Measurements from ENCODE around the gene NFATC2IP. TPM values are rescaled to one million over a fixed set of nuclear protein-coding genes. Genes with fewer than 3 reads are reported as not detected.
"Not testable (repeated sequence)": the region's sequence is repeated elsewhere in the genome, so short reads cannot be mapped to it uniquely, and the experiment has no call there.

Gene NFATC2IP
- total and polyA plus RNA-seq, 4 donors = 5.8 to 17.6 (median 11.9) TPM

DNA sequence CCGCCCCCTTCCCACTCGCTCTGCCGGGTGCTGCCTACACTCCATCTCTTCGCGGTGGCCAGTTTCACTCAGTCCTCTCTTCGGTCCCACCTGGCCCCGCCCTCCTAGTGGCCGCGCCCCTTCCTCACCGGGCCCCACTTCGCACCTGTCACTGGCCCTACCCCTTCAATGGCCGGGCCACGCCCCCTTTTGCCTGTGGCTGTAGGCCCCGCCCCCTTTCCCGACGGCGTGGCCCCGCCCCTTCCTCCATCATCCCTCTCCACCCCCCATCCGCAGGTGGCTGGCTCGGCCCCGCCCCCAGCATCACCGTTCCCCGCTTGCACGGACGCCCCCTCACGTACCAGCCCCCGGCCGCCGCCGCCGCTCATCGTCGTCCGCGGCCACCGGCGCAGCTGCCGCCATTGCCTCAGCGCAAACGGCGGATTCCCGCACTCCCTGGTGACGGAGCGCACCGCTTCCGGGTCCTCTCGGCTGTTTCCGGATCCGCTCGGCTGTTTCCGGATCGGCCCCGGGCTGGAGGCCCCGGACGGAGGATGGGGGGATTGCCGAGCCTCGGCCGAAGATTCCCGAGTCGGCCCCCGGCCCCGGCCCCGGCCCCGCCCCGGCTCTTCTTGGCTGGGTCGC lies 25.9 kb upstream of the NFATC2IP start, which contains the start of gene RABEP2:
Gene RABEP2, minus strand, starts transcription at position 477 of the 624 bp plus-strand sequence. Its CDS starts 75 bp downstream, at position 402.
- Histone ChIP-seq H3K4me3 (ENCODE audit: low read depth in 1 of 3, low read length in 3 of 3) (peak within 1 kb of the TSS; percentile 81 to 91 (median 83)), H3K27ac (ENCODE audit: low read depth in 1 of 2, low read length in 2 of 2) (peak within 1 kb of the TSS; percentile 92 to 93), H3K27me3 (ENCODE audit: control insufficient read depth in 4 of 4, insufficient read depth in 4 of 4, low read length in 3 of 4) (no peaks in the 10 kb centered on the region), H3K9me3 (ENCODE audit: control insufficient read depth in 4 of 4, low read length in 3 of 4) (no peaks in the 10 kb centered on the region), H3K4me1 (ENCODE audit: control insufficient read depth in 4 of 4, insufficient read depth in 4 of 4, low read length in 3 of 4) (peaks cover 3 to 13% (median 9%) of the 10 kb centered on the region in 4 donors), H3K9ac (ENCODE audit: low read depth in 1 of 2, low read length in 2 of 2) (peak within 1 kb of the TSS; percentile 16 to 82), H3K36me3 (ENCODE audit: control insufficient read depth in 4 of 4, insufficient read depth in 3 of 4, low read depth in 1 of 4, low read length in 3 of 4) (no peaks in the 10 kb centered on the region)
- peak; percentile 48 for TF ChIP-seq SP1 (IDR thresholded peaks at IDR 0.05)
- TF ChIP-seq FOXA2 (IDR thresholded peaks at IDR 0.05) = no peak
- TF ChIP-seq GABPA (IDR thresholded peaks at IDR 0.05 in 1 of 2, conservative IDR thresholded peaks at IDR 0.05 in 1 of 2) = peak; percentile 60 to 88
- peak; percentile 10 for TF ChIP-seq HNF4G (IDR thresholded peaks at IDR 0.05)
- WGBS = under 1% methylated on average over 66 of the region's 66 CpGs
- peak; percentile 95 for DNase-seq (ENCODE audit: low spot score)

DNA sequence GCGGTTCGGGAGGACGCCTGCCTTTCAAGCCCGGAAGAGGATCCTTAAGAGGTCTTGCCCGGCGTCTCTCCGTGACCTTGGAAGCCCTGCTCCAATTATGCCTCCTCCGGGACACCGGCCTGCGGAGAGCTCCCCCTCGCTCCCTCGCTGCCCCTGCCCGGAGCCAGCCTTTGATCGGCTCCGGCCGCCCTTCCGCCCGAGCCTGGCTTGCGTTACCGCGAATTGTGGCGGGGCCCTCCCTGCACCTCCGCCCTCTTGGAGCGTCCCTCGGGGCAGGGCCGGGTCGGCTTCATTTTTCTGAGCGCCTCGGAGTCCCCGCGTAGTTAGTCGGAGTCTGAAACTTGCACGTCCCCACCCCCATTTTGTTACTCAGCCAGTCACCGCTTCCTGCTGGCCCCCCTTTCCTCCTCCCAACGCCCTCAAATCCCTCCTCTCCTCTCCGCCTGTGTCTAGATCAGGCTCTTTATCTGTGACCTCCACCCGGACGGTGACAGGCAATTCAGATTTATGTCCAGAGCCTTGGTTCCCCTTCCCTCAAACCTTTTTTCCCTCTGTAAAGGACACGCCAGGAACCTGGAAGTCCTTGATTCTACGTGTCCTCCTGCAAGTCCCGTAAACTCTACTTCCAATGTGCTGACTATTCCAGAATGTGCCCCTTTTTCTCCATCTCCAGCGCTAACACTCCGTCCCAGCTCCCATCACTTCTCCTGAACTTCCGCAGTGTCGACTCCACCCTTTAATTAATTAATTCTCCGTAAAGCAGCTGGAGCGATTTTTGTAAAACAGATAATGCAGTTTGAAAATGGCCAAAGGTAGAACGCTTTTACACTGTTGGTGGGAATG lies 25.1 kb upstream of the NFATC2IP start:
- Histone ChIP-seq H3K36me3 (ENCODE audit: control insufficient read depth in 4 of 4, insufficient read depth in 3 of 4, low read depth in 1 of 4, low read length in 3 of 4) (no peaks in the 10 kb centered on the region), H3K9ac (ENCODE audit: low read depth in 1 of 2, low read length in 2 of 2) (peak overlapping the region; percentile 16 to 82), H3K4me1 (ENCODE audit: control insufficient read depth in 4 of 4, insufficient read depth in 4 of 4, low read length in 3 of 4) (peaks cover 3 to 13% (median 9%) of the 10 kb centered on the region in 4 donors), H3K27ac (ENCODE audit: low read depth in 1 of 2, low read length in 2 of 2) (peak overlapping the region; percentile 92 to 93), H3K4me3 (ENCODE audit: low read depth in 1 of 3, low read length in 3 of 3) (peak overlapping the region; percentile 81 to 91 (median 83)), H3K27me3 (ENCODE audit: control insufficient read depth in 4 of 4, insufficient read depth in 4 of 4, low read length in 3 of 4) (no peaks in the 10 kb centered on the region), H3K9me3 (ENCODE audit: control insufficient read depth in 4 of 4, low read length in 3 of 4) (no peaks in the 10 kb centered on the region)
- WGBS = 3% methylated on average over 48 of the region's 48 CpGs
- TF ChIP-seq, protein P1, sequence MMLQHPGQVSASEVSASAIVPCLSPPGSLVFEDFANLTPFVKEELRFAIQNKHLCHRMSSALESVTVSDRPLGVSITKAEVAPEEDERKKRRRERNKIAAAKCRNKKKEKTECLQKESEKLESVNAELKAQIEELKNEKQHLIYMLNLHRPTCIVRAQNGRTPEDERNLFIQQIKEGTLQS (IDR thresholded peaks at IDR 0.05) = no peak
- TF ChIP-seq MAX (IDR thresholded peaks at IDR 0.05) (no peak), YY1 (IDR thresholded peaks at IDR 0.05) (peak; percentile 80), RXRA (IDR thresholded peaks at IDR 0.05) (peak in 1 of 2 donors; percentile 6), JUND (IDR thresholded peaks at IDR 0.05) (no peak), FOXA1 (IDR thresholded peaks at IDR 0.05) (no peak), REST (IDR thresholded peaks at IDR 0.05) (no peak), NR2F2 (IDR thresholded peaks at IDR 0.05) (peak; percentile 3), SP1 (IDR thresholded peaks at IDR 0.05) (peak; percentile 31), HNF4A (conservative IDR thresholded peaks at IDR 0.05) (no peak)
- DNase-seq (ENCODE audit: low spot score) = no peak

DNA sequence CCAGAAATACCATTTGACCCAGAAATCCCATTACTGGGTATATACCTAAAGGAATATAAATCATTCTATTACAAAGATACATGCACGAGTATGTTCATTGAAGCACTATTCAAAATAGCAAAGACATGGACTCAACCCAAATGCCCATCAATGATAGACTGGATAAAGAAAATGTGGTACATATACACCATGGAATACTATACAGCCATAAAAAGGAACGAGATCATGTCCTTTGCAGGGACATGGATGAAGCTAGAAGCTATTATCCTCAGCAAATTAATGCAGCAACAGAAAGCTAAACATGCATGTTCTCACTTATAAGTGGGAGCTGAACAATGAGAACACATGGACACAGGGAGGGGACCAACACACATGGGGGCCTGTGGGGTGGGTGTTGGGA lies 24.5 kb upstream of the NFATC2IP start:
- peaks cover 3 to 13% (median 9%) of the 10 kb centered on the region in 4 donors for H3K4me1 ChIP-seq (ENCODE audit: control insufficient read depth in 4 of 4, insufficient read depth in 4 of 4, low read length in 3 of 4)

More for the DNA sequence above, 24.5 kb upstream of the NFATC2IP start:
- peak overlapping the region in 1 of 3 donors; percentile 91 for H3K4me3 ChIP-seq (ENCODE audit: low read depth in 1 of 3, low read length in 3 of 3)
- DNase-seq (ENCODE audit: low spot score); H3K27me3 ChIP-seq (ENCODE audit: control insufficient read depth in 4 of 4, insufficient read depth in 4 of 4, low read length in 3 of 4); H3K27ac ChIP-seq (ENCODE audit: low read depth in 1 of 2, low read length in 2 of 2); H3K36me3 ChIP-seq (ENCODE audit: control insufficient read depth in 4 of 4, insufficient read depth in 3 of 4, low read depth in 1 of 4, low read length in 3 of 4); H3K9me3 ChIP-seq (ENCODE audit: control insufficient read depth in 4 of 4, low read length in 3 of 4); H3K9ac ChIP-seq (ENCODE audit: low read depth in 1 of 2, low read length in 2 of 2): not testable (repeated sequence)
- WGBS = 78% methylated on average over 2 of the region's 2 CpGs

All from liver (tissue), 9 donors.